Lung microvascular endothelial cell (primary cell): ENCODE data around the gene SIRPA. TPM values are rescaled to one million over a fixed set of nuclear protein-coding genes. Genes with fewer than 3 reads are reported as not detected.
"Not testable (repeated sequence)": the region's sequence is repeated elsewhere in the genome, so short reads cannot be mapped to it uniquely, and the experiment has no call there.

Experiments
- DNase-seq, 2 donors: peaks; one replicate each; pipeline versions ENCODE4 v3.0.0 to v3.0.0-alpha.2; 2010; ENCODE audit warnings: low read depth in 2 of 2
- total RNA-seq: library from RNA; depleted of rRNA; stranded (reverse); fragments of >200 nt; gene quantifications from 2 replicates; pipeline ENCODE4 v1.2.1, GENCODE V29; 2014

Gene SIRPA
- total RNA-seq, 1 donor from 2014 or later = 51.8 TPM

DNA sequence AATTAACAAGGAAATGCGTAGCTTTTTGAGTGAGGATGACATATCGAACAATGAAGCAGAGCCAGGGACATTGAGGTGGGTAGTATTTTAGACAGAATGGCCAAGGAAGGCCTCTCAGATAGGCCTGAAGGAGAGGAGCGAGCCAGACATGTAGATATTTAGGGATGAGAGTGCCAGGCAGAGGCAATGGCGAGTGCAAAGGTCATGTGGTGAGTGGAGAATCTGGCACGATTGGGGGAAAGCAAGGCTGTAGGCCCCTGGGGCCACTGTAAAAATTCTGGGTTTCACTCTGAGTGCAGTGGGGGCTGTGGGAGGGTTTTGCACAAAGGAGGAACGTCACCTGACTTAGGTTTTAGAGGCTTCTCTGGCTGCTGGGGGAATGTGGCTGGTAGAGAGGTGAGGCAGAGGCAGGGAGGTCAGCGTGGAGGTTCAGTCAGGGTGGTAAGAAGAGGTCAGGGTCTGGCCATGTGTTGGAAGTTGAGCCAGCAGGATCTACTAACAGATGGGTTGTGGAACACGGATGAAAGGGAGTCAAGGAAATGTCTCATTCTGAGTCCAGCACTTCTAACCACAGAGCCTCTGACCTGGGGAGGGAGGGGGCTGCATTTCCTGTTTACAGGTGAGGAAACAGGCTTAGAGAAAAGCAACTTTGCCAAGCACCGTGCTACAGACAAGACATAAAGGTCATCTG, 11.3 kb downstream of the SIRPA start:
- peak in 1 of 2 donors; percentile 43 for DNase-seq

DNA sequence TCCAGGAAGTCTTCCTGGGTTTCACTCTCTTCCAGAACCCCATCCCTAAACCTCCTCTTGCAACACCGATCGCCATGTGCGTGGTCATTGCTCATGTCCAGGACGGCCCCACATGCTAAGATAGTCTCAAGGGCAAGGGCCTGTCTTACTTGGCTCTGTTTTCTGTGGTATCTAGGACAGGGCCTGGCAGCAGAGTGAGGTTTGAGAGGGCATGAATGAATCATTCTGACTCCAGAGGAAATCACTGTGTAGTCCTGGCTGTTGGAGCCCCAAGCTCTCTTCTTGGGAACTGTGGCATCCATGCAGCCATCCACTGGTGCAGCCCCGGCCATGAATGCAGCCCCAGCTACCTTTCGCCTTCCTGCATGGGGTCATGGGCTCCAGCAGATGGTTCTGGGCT, 12.4 kb downstream of the SIRPA start:
- DNase-seq = peak in 1 of 2 donors; percentile 46

DNA sequence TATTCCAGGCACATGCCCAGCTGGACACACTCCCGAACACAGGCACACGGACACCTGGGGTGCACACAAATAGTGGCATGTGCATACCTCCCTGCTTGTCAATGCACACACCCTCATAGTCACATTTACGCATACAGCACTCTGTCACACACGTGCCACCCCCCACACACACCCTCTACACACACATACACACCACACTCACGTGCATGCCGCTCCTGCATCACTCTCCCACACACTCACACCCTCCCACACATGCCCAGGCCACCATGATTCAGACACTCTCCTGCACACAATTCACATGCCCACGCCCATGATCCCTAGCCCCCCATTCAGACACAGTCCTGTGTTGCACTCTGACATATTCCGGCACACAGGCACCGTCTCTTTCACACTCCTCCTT, 13.0 kb downstream of the SIRPA start:
- DNase-seq = no peak

DNA sequence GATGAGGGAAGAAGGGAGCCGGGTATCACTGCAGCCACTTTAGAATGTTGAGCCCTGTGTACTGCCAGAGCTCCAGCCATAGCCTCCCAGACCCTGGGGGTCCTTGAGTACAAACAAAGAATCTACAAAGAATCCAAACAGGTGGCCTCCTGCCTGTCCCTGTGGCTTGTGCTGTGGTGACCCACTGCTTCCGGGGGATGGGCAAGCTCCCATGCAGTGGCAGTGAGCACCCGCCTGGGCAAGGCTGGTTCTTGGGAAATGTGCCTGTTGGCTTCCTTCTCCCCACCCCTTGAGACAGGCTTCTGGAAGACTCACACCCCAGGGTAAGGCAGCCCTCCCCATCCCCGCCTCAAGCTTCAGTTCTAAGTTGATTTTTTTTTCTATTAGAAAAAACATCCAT, 13.9 kb downstream of the SIRPA start:
- no peak for DNase-seq

DNA sequence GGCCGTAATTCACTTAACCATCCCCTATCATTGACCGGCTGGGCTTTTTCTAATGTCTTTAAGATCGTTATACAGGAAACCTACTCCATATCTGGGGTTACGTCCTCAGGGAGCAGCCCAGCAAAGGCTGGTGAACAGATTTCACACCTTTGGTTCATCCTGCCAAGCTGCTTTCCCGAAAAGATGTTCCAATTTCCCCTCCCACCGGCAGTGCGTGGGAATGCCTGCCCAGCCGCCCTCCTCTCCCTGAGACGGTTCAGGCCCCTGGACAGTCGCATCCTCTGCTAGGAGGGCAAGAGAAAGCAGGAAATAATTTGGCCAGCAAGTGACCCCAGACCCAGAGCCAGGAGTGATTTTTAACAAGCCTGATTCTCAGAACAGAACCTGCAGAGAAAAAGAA, 16.3 kb downstream of the SIRPA start:
- peak in 1 of 2 donors; percentile 20 for DNase-seq

DNA sequence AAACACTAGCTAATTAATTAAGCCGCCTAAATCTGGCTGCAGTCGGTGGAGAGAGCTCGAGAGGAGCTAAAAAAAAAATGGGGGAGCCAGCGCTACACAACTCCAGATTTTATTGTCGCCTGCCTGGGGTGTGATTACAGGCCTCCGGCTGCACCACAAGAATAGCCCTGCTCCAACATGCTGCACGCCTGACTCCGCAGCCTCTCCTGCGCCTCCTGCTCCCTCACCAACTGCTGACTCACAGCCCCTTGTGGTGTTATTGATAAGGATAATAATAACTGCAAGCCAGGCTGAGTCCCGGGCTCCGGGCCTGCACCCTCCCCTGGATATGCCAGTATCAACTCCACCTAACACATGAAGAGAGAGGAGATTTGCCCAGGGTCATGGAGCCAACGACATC, 16.8 kb downstream of the SIRPA start:
- peak in 1 of 2 donors; percentile 48 for DNase-seq

DNA sequence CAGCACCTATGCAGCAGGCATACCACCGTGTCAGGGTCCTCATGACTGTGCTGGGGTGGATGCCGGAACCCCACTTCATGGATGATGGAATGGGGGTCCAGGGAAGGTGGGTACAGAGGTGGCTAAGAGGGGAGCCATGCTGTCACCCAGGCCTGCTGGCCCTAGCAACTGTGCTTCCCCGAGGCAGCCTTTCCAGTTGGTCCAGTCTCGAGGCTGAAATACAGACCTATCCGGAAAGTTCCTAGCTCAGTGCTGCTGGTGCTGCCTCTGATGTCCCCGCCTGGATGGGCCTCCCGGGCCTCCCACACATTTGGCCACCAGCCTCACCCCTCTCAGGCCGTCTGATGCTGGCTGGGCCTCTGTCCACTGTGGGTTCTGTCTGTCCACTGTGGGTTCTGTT, 17.4 kb downstream of the SIRPA start:
- no peak for DNase-seq

DNA sequence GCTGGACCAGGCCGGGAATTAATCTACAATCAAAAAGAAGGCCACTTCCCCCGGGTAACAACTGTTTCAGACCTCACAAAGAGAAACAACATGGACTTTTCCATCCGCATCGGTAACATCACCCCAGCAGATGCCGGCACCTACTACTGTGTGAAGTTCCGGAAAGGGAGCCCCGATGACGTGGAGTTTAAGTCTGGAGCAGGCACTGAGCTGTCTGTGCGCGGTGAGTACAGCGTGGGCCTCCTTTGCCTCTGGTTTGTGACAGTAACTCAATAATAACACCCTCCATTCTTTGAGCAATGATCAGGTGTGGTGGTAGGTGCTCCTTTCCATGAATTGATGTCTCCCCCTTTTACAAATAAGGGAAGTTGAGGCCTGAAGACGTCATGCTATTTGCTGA, 20.0 kb downstream of the SIRPA start:
- DNase-seq = not testable (repeated sequence)

DNA sequence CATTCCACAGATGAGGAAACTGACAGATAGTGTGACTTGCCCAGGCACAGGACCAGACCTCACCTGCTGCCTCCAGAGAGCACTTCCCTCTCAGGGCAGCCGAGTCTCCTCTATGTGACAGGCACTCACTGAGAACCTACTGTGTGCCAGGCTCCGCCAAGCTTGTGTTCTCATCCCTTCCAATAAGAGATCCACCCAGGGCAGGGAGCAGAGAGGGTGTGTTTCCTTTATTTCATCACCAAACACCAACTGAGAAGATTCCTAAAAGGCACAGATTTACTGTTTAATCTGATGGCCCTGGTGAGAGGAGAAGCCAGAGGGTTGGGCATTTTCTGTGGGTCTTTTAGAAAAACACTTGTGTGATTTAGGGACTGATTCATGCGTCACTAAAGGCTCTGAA, 20.5 kb downstream of the SIRPA start:
- no peak for DNase-seq

DNA sequence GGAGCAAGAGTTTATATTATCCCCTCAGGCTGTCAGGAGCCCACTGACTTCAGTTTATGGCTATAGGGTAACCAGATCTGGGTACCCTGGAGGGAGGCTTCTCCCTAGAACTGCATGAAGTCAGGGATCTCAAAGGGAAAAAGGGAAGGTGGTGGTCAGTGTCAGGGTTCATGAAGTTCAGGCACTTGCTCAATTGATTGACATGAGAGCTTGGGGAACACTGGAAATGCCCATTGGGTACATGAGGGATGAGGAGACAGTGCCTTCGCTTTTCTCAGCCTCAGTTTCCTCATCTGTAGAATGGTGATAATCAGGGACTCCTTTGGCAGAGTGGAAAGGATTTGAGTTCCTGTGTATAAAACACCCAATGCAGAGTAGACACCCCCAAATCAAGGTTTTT, 22.6 kb downstream of the SIRPA start:
- DNase-seq = no peak

DNA sequence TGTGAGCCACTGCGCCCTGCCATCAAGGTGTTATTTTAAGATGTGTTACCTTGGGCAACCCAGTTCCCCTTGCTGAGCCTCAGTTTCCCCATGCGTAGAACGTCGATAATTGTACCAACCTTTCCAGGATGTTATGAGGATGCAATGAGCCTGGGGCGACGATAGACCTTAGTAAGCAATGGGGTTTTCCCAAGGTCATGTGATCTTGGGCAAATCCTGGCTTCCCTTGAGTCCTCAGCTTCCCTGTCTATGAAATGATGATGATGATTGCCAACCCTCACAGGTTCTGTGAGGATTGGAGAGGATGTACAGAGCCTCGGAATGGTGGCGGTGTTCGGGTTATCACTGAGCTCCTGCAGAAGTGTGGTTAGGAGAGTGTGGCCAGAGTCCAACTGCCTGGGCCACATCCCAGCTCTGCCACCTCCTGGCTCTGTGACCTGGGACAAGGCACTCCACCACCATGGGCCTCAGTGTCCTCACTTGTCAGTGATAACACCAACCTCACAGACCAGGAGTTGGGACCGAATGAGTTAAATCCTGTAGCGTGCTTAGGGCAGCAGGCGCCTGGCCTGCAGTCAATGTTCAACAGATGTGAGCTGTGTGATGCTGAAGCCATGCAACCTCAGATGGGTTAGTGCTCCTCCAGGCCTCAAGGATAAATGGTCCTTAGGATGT, 23.4 kb downstream of the SIRPA start:
- DNase-seq = no peak

DNA sequence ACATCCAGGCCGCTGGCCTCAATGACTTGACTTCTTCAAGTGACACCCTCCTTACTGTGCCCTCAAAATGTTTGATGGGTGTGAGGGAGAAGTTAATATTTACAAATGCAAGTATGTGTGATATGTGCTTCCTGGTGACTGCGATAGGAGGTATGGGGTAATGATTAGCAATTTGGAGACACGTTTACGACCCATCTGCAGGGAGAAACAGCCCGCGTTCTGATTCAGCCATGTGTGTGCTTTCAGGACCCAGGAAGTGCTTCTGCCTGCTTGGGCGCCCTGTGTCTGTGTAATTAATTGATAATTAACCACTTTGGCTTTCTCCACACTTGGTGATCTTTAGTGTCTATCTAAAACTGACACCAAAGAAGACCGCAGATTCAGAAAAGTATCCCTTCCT, 25.0 kb downstream of the SIRPA start:
- no peak for DNase-seq

DNA sequence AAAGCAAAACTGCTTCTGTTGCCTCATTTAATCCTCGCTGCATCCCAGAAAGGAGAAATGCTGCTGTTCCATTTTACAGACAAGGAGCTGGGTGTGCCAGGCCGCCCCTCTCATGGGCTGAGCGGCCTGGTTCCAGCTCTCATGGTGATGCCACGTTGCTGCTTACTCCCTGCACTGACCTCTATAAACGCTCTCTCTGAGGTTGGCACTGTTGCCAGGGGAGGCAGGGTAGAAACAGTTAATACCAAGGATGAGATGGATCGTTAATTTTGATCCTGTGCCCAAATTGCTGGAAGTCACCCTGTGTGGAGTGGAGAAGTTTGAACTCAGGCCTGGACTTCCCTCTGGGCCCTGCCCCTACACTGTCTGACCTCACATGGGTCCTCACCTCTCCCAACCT, 25.6 kb downstream of the SIRPA start:
- DNase-seq = no peak

DNA sequence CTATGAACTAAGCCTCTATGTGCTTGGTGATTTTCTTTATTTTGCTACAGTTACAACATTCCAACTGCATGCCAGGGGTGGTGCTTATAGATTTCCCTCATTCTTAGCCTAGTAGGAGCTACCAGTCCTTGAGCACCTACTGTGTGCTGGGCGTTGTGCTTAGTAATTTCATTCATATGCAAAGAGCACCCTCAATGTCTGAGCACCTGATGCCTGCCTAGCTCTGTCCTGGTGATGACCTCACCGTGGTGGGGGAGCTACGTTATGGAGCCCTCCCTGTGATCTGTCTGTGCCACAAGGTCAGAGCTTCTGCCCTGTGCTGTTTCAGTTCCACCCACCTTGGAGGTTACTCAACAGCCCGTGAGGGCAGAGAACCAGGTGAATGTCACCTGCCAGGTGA, 26.8 kb downstream of the SIRPA start:
- not testable (repeated sequence) for DNase-seq

DNA sequence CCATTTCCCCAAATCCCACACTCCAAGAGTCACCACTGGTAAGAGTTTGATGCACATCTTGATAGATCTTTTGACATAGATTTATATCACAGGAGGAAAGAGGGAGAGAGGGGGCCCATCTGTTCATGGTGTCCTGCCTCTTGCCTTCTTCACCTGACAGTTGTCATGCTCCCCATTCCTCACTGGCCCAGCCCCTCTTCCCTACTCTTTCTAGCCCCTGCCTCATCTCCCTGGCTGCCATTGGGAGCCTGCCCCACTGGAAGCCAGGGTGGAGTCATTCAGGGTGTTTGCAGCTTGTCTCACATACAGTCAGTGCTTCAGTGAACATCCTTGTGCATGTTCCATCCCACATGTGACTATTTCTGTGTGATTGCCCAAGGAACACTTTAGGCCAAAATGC, 27.6 kb downstream of the SIRPA start:
- DNase-seq = no peak

DNA sequence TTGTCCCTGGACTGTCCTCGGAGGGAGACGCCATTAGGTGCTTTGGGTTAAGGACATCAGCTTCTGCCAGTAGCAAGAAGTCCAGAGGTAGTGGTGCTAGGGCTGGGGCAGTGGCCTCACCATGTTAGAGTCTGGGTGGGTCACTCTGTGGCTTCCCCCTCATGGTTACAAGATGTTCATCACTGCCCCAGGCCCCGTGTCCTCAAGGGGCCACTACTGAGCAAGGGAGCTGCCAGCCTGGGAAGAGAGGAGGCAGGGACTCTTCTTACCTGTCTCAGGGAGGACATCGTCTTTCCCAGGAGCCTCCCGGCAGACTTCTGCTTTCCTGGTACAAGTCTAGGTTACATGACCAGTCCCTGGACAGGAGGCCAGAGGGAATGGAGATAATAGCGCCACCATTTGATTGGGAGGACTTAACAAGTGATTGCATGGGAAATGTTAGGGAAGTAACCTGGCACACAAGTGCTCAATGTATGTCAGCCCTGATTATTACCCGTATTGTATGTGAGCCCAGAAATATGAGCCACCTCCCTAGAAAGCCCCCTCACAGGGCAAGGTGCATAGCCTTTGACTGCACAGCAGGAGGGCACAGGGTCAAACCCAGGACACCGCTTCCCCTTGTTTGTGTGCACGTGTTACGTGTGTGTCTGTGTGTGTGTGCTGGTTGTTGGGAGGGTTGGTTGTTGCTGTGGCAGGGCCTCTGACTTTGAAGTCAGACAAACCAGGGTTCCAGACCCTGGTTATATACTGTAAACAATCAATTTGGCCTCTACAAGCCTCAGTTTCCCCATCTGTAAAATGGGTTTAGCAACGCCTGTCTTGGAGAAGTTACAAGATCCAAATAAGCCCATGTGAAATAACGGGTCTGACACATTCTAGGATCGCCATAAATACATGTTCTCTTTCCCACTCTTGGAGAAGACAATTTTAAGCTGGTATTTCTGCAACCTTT, 30.0 kb downstream of the SIRPA start:
- DNase-seq = no peak

DNA sequence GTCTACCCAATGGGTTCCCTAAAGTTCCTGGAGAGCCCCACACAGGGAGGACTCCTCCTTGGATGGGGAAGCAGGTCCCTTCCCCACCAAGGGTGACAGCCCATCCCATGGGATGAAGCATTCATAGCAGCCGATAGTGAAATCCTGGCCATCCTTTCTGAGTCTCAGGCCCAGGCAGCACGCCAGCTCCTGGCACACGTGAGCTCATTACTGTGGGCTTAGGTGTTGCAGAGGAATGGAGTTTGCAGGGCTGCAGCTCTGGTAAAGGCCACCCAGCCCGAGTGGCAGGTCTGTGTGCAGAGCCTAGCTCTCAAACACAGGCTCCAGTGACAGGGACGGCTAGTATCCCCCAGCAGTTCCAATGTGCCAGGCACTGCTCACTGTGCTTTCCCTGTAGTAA, 31.0 kb downstream of the SIRPA start:
- DNase-seq = no peak

DNA sequence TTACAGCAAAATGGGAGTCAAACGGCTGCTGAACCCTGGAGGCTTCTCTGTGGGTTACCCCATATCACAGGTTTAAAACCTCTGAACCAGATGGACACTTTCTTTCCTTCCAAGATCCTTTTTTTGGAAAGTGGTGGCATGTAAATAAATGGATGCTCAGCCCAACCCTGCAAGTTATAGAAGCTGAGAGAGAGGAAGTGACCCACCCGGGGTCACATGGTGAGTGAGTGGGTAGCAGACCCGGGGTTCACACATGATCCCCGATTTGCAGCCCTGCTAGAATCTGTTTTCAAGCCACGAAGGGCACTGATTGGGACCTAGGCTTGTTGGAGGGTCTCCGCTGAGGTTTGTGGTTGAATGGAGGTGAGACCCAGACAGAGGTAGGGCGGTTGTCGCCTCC, 32.0 kb downstream of the SIRPA start:
- no peak for DNase-seq

DNA sequence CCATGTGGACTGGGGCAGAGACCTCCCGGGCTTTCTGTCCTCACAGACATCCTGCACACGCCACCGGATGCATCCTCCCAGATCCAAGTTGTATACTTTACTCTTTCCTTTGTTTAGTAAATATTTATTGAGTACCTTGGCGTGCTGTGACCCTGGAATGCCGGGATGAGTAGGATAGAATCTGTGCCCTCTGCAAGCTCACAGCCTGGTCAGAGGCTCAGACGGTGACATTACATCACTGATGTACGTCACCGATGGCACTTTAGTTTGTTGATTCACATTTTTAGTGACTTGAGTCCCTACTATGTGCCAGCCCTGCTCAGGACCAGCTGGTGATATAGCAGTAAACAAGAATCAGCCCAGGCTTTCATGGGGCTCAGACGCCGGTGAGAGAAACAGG, 32.9 kb downstream of the SIRPA start:
- no peak for DNase-seq

DNA sequence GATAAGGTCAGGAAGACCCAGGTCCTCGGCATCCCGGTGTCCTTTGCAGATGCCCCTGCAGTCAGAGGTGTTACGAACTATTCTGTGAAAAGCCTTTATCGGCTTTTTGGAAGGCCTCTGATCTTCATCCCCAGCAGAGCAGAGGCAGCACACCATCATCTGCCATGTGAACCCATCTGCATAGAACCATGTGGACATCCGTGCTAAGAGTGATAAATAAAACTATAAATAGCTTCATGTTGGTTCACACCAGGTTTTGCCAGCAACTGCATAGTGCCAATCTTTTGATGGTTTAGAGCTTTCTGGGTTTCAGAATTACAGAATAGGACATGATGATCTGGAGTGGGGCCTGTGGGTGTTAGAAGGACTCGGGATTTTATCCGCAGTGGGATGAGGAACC, 33.6 kb downstream of the SIRPA start:
- DNase-seq = no peak

DNA sequence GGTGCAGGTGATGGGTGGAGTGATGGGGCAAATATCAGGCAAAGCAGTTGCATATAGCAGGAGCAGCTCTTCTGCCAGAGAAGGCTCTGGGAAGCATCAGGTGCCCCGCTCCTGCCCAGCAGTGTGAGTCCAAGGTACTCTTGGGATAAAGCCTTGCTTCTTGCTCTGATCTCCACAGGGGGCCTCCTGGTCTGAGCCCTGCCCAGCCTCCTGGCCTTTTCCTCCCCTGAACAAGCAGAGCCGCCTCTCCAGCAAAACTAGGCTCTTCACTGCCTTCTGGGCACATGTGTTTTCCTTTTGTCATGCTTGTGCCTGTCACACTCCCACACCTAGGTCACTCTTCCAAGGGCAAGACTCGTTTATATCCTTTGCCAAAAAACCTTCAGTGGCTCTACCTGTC, 34.3 kb downstream of the SIRPA start:
- DNase-seq = no peak

DNA sequence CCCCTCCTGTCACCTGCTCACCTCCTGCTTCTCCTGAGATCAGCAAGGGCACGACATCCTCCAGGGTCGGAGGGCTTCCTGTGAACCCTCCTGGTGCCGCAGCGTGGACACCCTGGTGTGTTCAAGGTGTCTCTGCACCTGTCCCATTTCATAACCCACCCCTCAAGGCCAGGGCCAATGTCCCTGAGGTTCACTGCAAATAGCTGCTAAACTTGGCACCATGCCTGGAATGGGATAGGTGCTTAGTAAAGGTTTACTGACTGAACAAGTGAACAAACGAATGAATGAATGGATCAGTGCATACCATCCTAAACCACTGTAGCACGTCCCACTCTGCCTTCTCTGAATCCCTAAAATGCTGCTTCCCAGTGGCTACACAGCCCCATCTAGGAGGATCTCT, 35.0 kb downstream of the SIRPA start:
- DNase-seq = no peak
